ENCODE data around the gene ZNF621.

The ZNF621 gene

GRCh38 chr3:40582401-40583027 lies 57.8 kb downstream of the ZNF621 start:
- Histone ChIP-seq H3K4me3 (ENCODE audit: insufficient read depth, low read length, poor library complexity, severe bottlenecking) (no peak overlapping the region), H3F3A (ENCODE audit: insufficient read depth) (no peaks in the 10 kb centered on the region), H3K27me3 (ENCODE audit: low read length) (no peaks in the 10 kb centered on the region), H3K9me2 (replicated peaks; ENCODE audit: insufficient read depth, low read length) (no peaks in the 10 kb centered on the region), H3K79me2 (ENCODE audit: insufficient read depth, low read length) (no peaks in the 10 kb centered on the region), H3K9ac (ENCODE audit: low read length) (no peak overlapping the region), H3K27ac (ENCODE audit: low read depth, low read length) (no peak overlapping the region), H2AFZ (ENCODE audit: low read depth, low read length, severe bottlenecking) (no peak overlapping the region), H3K4me2 (ENCODE audit: low read depth, low read length, poor library complexity, severe bottlenecking) (no peak overlapping the region), H4K20me1 (ENCODE audit: low read depth, low read length) (no peaks in the 10 kb centered on the region), H3K9me3 (ENCODE audit: insufficient read depth, low read length) (no peaks in the 10 kb centered on the region), H3K36me3 (ENCODE audit: low read length) (no peaks in the 10 kb centered on the region)
- no peak for TF ChIP-seq EZH2phosphoT487 (conservative IDR thresholded peaks at IDR 0.05; ENCODE audit: low read length)
- TF ChIP-seq, protein P1, sequence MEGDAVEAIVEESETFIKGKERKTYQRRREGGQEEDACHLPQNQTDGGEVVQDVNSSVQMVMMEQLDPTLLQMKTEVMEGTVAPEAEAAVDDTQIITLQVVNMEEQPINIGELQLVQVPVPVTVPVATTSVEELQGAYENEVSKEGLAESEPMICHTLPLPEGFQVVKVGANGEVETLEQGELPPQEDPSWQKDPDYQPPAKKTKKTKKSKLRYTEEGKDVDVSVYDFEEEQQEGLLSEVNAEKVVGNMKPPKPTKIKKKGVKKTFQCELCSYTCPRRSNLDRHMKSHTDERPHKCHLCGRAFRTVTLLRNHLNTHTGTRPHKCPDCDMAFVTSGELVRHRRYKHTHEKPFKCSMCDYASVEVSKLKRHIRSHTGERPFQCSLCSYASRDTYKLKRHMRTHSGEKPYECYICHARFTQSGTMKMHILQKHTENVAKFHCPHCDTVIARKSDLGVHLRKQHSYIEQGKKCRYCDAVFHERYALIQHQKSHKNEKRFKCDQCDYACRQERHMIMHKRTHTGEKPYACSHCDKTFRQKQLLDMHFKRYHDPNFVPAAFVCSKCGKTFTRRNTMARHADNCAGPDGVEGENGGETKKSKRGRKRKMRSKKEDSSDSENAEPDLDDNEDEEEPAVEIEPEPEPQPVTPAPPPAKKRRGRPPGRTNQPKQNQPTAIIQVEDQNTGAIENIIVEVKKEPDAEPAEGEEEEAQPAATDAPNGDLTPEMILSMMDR (IDR thresholded peaks at IDR 0.05; ENCODE audit: insufficient read depth, low read length, poor library complexity, severe bottlenecking): no peak

DNA sequence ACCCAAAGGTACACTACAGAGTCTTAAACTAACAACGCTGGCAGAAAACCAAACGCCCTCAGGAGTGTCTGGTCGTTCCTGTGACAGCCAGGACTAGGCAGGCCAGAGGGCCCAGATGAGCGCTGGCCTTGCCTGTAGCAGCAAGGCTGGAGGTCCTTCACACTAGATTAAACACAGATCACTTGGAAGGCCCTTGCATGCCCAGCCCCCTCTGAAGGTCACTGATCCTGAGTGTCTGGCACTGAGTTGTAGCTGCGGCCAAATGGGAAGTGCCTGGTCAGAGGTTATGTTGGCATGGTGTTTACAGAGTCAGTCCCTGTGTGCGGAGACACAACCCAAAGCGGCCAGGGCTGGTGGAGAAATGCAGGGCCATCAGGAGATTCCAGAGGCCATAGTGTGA lies 58.9 kb downstream of the ZNF621 start:
- Histone ChIP-seq H3K4me2 (ENCODE audit: low read depth, low read length, poor library complexity, severe bottlenecking) (no peak overlapping the region), H3K4me3 (ENCODE audit: insufficient read depth, low read length, poor library complexity, severe bottlenecking) (no peak overlapping the region), H3K9me2 (replicated peaks; ENCODE audit: insufficient read depth, low read length) (no peaks in the 10 kb centered on the region), H2AFZ (ENCODE audit: low read depth, low read length, severe bottlenecking) (no peak overlapping the region), H3K36me3 (ENCODE audit: low read length) (no peaks in the 10 kb centered on the region), H3K9ac (ENCODE audit: low read length) (no peak overlapping the region), H3K79me2 (ENCODE audit: insufficient read depth, low read length) (no peaks in the 10 kb centered on the region), H4K20me1 (ENCODE audit: low read depth, low read length) (no peaks in the 10 kb centered on the region), H3K27me3 (ENCODE audit: low read length) (no peaks in the 10 kb centered on the region), H3F3A (ENCODE audit: insufficient read depth) (no peaks in the 10 kb centered on the region), H3K9me3 (ENCODE audit: insufficient read depth, low read length) (no peaks in the 10 kb centered on the region), H3K27ac (ENCODE audit: low read depth, low read length) (no peak overlapping the region)
- TF ChIP-seq, protein P1 (IDR thresholded peaks at IDR 0.05; ENCODE audit: insufficient read depth, low read length, poor library complexity, severe bottlenecking): no peak
- no peak for TF ChIP-seq EZH2phosphoT487 (conservative IDR thresholded peaks at IDR 0.05; ENCODE audit: low read length)

DNA sequence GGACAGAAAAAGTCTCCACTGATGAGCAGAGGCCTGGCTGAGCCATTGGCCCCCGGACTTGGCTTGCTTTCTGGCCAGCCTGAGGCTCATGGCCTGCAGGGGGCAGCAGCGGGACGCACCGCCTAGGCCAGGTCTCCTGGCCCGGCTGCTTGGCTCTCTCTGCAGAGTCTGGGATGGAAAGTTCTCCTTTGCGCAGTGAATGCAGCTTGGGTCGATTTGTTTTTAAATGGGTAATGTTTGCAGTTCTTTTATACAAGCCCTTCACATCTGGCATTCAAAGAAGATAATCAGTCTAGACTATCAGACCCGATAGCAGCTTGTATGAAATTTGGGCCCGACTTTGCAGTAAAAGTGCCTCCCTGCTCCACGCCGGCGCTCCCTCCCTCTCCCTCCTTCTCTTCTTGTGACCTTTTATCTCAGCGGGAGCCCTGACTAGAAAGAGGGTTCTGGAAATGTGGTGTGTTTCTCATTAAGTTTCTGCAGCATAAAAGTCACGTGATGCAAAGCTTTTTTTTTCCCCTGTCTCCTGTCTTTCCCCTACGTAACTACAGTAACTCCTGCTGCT lies 59.9 kb downstream of the ZNF621 start:
- Histone ChIP-seq H3K9ac (ENCODE audit: low read length) (no peak overlapping the region), H3K36me3 (ENCODE audit: low read length) (no peaks in the 10 kb centered on the region), H3K79me2 (ENCODE audit: insufficient read depth, low read length) (no peaks in the 10 kb centered on the region), H3K9me3 (ENCODE audit: insufficient read depth, low read length) (no peaks in the 10 kb centered on the region), H3K27ac (ENCODE audit: low read depth, low read length) (no peak overlapping the region), H2AFZ (ENCODE audit: low read depth, low read length, severe bottlenecking) (no peak overlapping the region), H3K27me3 (ENCODE audit: low read length) (no peaks in the 10 kb centered on the region), H3K9me2 (replicated peaks; ENCODE audit: insufficient read depth, low read length) (no peaks in the 10 kb centered on the region), H3K4me3 (ENCODE audit: insufficient read depth, low read length, poor library complexity, severe bottlenecking) (no peak overlapping the region), H3F3A (ENCODE audit: insufficient read depth) (no peaks in the 10 kb centered on the region), H4K20me1 (ENCODE audit: low read depth, low read length) (no peaks in the 10 kb centered on the region), H3K4me2 (ENCODE audit: low read depth, low read length, poor library complexity, severe bottlenecking) (no peak overlapping the region)
- no peak for TF ChIP-seq EZH2phosphoT487 (conservative IDR thresholded peaks at IDR 0.05; ENCODE audit: low read length)
- TF ChIP-seq, protein P1 (IDR thresholded peaks at IDR 0.05; ENCODE audit: insufficient read depth, low read length, poor library complexity, severe bottlenecking): peak; percentile 84

All from SU-DHL-6 (cell line).